IMR-90 (cell line): ENCODE data around the gene USP40. TPM values are rescaled to one million over a fixed set of nuclear protein-coding genes. Genes with fewer than 3 reads are reported as not detected.

Experiments used
- ATAC-seq: fragments of 200-7000 bp; cut with Tn5 transposase; 2 replicates; pipeline ENCODE4 v1.9.1; 2020; ENCODE audit warnings: low read depth, mild to moderate bottlenecking, moderate library complexity
- BruUV-seq: library from RNA; stranded (reverse); fragments of 400-500 nt; replicated peaks from 2 replicates; lab custom pipeline; 2021; lab: Mats Ljungman, UMichigan
- CTCF ChIA-PET: fragments of 300-600 bp; formaldehyde crosslinking; extraction: SDS; loops from one replicate; lab custom pipeline; 2021; ENCODE audit warnings: antibody characterized with exemption; lab: Yijun Ruan, JAX
- POLR2A ChIA-PET: fragments of 300-600 bp; sonication (Branson Sonifier 250); formaldehyde crosslinking; loops from one replicate; lab custom pipeline; 2022; ENCODE audit warnings: antibody characterized with exemption; ENCODE audit not compliant: unreplicated experiment; lab: Charles Lee
- DNase-seq: peaks from one replicate; pipeline ENCODE4 v3.0.0; 2013
- H2AFZ ChIP-seq: replicated peaks from 2 replicates; pipeline ENCODE3; 2013; ENCODE audit warnings: low read length, mild to moderate bottlenecking; ENCODE audit not compliant: poor library complexity
- H2AK5ac ChIP-seq: 2 replicates; pipeline ENCODE4 v1.6.1; 2013; ENCODE audit warnings: low read depth, low read length, inconsistent platforms
- H2AK9ac ChIP-seq: replicated peaks from 2 replicates; pipeline ENCODE3; 2013; ENCODE audit warnings: mild to moderate bottlenecking, low read depth, low read length, moderate library complexity; ENCODE audit not compliant: poor library complexity
- H2BK120ac ChIP-seq: 2 replicates; pipeline ENCODE4 v1.6.1; 2013; ENCODE audit warnings: low read depth, low read length, inconsistent platforms
- H2BK15ac ChIP-seq: 3 replicates; pipeline ENCODE4 v1.6.1; 2013; ENCODE audit warnings: low read depth, low read length, inconsistent platforms
- H2BK20ac ChIP-seq: 2 replicates; pipeline ENCODE4 v1.6.1; 2013; ENCODE audit warnings: low read depth, mild to moderate bottlenecking, inconsistent platforms, low read length, moderate library complexity
- H2BK5ac ChIP-seq: 2 replicates; pipeline ENCODE4 v1.6.1; 2013; ENCODE audit warnings: mild to moderate bottlenecking, low read depth, low read length, inconsistent platforms; ENCODE audit not compliant: poor library complexity, severe bottlenecking
- H3K14ac ChIP-seq: replicated peaks from 2 replicates; pipeline ENCODE4 v1.6.1; 2013; ENCODE audit warnings: low read depth, low read length, inconsistent platforms
- H3K18ac ChIP-seq: 2 replicates; pipeline ENCODE4 v1.6.1; 2013; ENCODE audit warnings: low read depth, low read length, control low read depth
- H3K23ac ChIP-seq: 2 replicates; pipeline ENCODE4 v1.6.1; 2013; ENCODE audit warnings: low read depth, low read length, inconsistent platforms
- H3K27ac ChIP-seq: 2 replicates; pipeline ENCODE4 v1.5.1; 2013; ENCODE audit warnings: mild to moderate bottlenecking, control low read depth, low read length; ENCODE audit not compliant: insufficient read depth
- H3K27me3 ChIP-seq: 2 replicates; pipeline ENCODE4 v1.6.1; 2013; ENCODE audit warnings: low read length; ENCODE audit not compliant: control insufficient read depth, insufficient read depth
- H3K36me3 ChIP-seq: 2 replicates; pipeline ENCODE4 v1.6.1; 2013; ENCODE audit warnings: low read length, mixed read lengths; ENCODE audit not compliant: control insufficient read depth, insufficient read depth
- H3K4ac ChIP-seq: 2 replicates; pipeline ENCODE4 v1.6.1; 2013; ENCODE audit warnings: low read depth, low read length, inconsistent platforms
- H3K4me1 ChIP-seq: 2 replicates; pipeline ENCODE4 v1.6.1; 2013; ENCODE audit warnings: low read length, mixed read lengths; ENCODE audit not compliant: control insufficient read depth, insufficient read depth
- H3K4me2 ChIP-seq: 2 replicates; pipeline ENCODE4 v1.6.1; 2013; ENCODE audit warnings: low read depth, mild to moderate bottlenecking, control low read depth, low read length, moderate library complexity
- H3K4me3 ChIP-seq: 2 replicates; pipeline ENCODE4 v1.5.1; 2013; ENCODE audit warnings: low read depth, mild to moderate bottlenecking, control low read depth, low read length, moderate library complexity; ENCODE audit not compliant: insufficient read depth
- H3K56ac ChIP-seq: 2 replicates; pipeline ENCODE4 v1.6.1; 2013; ENCODE audit warnings: low read length, inconsistent platforms; ENCODE audit not compliant: insufficient read depth; ENCODE audit errors: extremely low read depth
- H3K79me1 ChIP-seq, 2 experiments: 2 replicates each; pipeline ENCODE4 v1.6.1; 2013; ENCODE audit warnings: low read length in 2 of 2, inconsistent platforms in 1 of 2, low read depth in 1 of 2
- H3K9ac ChIP-seq: 2 replicates; pipeline ENCODE4 v1.6.1; 2013; ENCODE audit warnings: low read depth, low read length, control low read depth
- H3K9me1 ChIP-seq: 2 replicates; pipeline ENCODE4 v1.6.1; 2013; ENCODE audit warnings: low read length, inconsistent platforms; ENCODE audit not compliant: insufficient read depth
- H3K9me3 ChIP-seq: 2 replicates; pipeline ENCODE4 v1.6.1; 2013; ENCODE audit warnings: low read length; ENCODE audit not compliant: control insufficient read depth, insufficient read depth
- H4K20me1 ChIP-seq: 2 replicates; pipeline ENCODE4 v1.6.1; 2013; ENCODE audit warnings: low read length, inconsistent platforms; ENCODE audit not compliant: insufficient read depth
- H4K5ac ChIP-seq: 2 replicates; pipeline ENCODE4 v1.6.1; 2013; ENCODE audit warnings: mild to moderate bottlenecking, low read depth, low read length, control low read depth
- H4K8ac ChIP-seq, 2 experiments: 2 replicates each; pipeline ENCODE4 v1.6.1; 2013; ENCODE audit warnings: low read depth in 2 of 2, low read length in 2 of 2, control low read depth in 1 of 2, inconsistent platforms in 1 of 2
- H4K91ac ChIP-seq: 2 replicates; pipeline ENCODE4 v1.6.1; 2013; ENCODE audit warnings: low read depth, low read length, inconsistent platforms; ENCODE audit not compliant: insufficient read depth
- BHLHE40 ChIP-seq: fragments of 150-350 bp; IDR thresholded peaks from 2 replicates; pipeline ENCODE4 v1.6.1; 2016; ENCODE audit warnings: mild to moderate bottlenecking, low read depth, low read length
- NFE2L2 ChIP-seq: fragments of 150-350 bp; IDR thresholded peaks from 2 replicates; pipeline ENCODE4 v1.6.1; 2016; ENCODE audit warnings: low read depth, mild to moderate bottlenecking, low read length
- SMC3 ChIP-seq: fragments of 150-350 bp; IDR thresholded peaks from 2 replicates; pipeline ENCODE4 v1.6.1; 2016; ENCODE audit warnings: low read depth, mild to moderate bottlenecking, antibody characterized with exemption, low read length, moderate library complexity
- WGBS, 2 experiments: methylation state at CpG; one replicate each; pipeline versions ENCODE4 v1.1.5 to v1.1.7; 2013; ENCODE audit warnings: missing lambda C conversion rate in 2 of 2; ENCODE audit not compliant: insufficient read length in 1 of 2; ENCODE audit errors: extremely low coverage in 2 of 2; 5-methylcytosine and 5-hydroxymethylcytosine counted together
- dilution Hi-C: fragments of 300-500 bp; cut with HindIII; formaldehyde crosslinking; loops from one replicate; pipeline ENCODE4 v1.14.3; 2018; ENCODE audit warnings: low sequenced_read_pairs; ENCODE audit not compliant: unreplicated experiment
- in situ Hi-C: fragments of 300-500 bp; cut with MboI; formaldehyde crosslinking; loops from 3 replicates; pipeline ENCODE4 v1.14.3; 2019; ENCODE audit warnings: low sequenced_read_pairs, inconsistent platforms, mixed read lengths
- intact Hi-C: fragments of 100-400 bp; cut with micrococcal nuclease; formaldehyde crosslinking; loops from 2 replicates; pipeline ENCODE4 v1.10.0; 2022
- polyA plus RNA-seq, 3 experiments: library from polyadenylated mRNA; depleted of rRNA; stranded (reverse); fragments of >200 nt; gene quantifications; 2 replicates each; pipeline ENCODE4 v1.2.3, GENCODE V29; 2012; ENCODE audit warnings: low replicate concordance in 1 of 3
- total RNA-seq: library from RNA; depleted of rRNA; stranded (reverse); fragments of >200 nt; gene quantifications from 2 replicates; pipeline ENCODE4 v1.2.3, GENCODE V29; 2012
- TF ChIP-seq, protein P1 (sequence below): fragments of 150-350 bp; IDR thresholded peaks from 2 replicates; pipeline ENCODE4 v1.6.1; 2017; ENCODE audit warnings: mild to moderate bottlenecking, antibody characterized with exemption, low read length, low read depth

The USP40 gene
- total and polyA plus RNA-seq, 2 of the 4 experiments (the other 2 are of a cell fraction) = 30.1 to 30.8 TPM

DNA sequence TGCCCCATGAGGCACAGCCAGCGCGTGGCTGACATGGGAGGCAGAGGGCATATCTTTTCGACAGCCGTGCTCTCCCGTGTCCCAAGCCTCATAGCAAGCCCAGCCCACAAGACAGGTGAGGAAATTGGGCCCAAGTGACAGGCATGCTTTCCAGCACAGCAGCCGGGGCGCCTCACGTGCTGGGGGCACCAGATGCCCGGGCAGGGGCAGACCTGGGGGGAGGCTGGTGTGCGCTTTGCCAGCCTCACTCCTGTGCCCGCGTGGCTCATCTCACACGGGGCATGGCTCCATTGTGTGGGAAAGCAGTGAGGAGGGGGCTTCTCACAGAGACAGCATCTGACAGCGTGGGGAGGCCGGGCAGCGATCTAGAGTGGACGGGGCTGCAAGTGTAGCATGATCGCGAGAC, 93.2 kb downstream of the USP40 start:
- no peak overlapping the region for H2BK20ac ChIP-seq
- ATAC-seq (no peak), DNase-seq (no peak)
- no peaks in the 10 kb centered on the region for H3K9me3 ChIP-seq
- ChIA-PET POLR2A (no interaction called here), CTCF (no interaction called here)
- H3K4me3 ChIP-seq = no peak overlapping the region
- H3K4me2 ChIP-seq = no peak overlapping the region
- no peak overlapping the region for H4K91ac ChIP-seq
- H3K14ac ChIP-seq = no peak overlapping the region
- no peaks in the 10 kb centered on the region for H4K20me1 ChIP-seq
- no peak overlapping the region for H2AK5ac ChIP-seq
- H2BK120ac ChIP-seq = no peak overlapping the region
- H2AK9ac ChIP-seq = no peak overlapping the region
- H4K8ac ChIP-seq = no peak overlapping the region
- H3K9me1 ChIP-seq = peaks cover 2% of the 10 kb centered on the region; the same call in 1 of the 2 replicates
- no peak overlapping the region for H3K9ac ChIP-seq
- no peak overlapping the region for H3K18ac ChIP-seq
- no peak overlapping the region for H2BK5ac ChIP-seq
- WGBS, 2 experiments = 98% methylated on average over 8 of the region's 19 CpGs; no CpG with 5 or more reads in 1 of the 2 experiments
- no TSS peak for BruUV-seq
- in situ Hi-C loops (loop anchor here (25.0 kb wide), 1 partner anchor 364 kb away; no protein-coding TSS in a partner anchor), intact Hi-C loops (no loop called here), dilution Hi-C loops (no loop called here)
- no peak overlapping the region for H2AFZ ChIP-seq
- TF ChIP-seq, protein P1, sequence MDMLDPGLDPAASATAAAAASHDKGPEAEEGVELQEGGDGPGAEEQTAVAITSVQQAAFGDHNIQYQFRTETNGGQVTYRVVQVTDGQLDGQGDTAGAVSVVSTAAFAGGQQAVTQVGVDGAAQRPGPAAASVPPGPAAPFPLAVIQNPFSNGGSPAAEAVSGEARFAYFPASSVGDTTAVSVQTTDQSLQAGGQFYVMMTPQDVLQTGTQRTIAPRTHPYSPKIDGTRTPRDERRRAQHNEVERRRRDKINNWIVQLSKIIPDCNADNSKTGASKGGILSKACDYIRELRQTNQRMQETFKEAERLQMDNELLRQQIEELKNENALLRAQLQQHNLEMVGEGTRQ = no peak
- TF ChIP-seq BHLHE40 (no peak), SMC3 (no peak), NFE2L2 (no peak)
- H3K23ac ChIP-seq = no peak overlapping the region
- no peak overlapping the region for H4K5ac ChIP-seq
- H3K79me1 ChIP-seq = no peaks in the 10 kb centered on the region; a peak in 1 of 4 replicates
- no peak overlapping the region for H2BK15ac ChIP-seq
- H3K36me3 ChIP-seq = peaks cover 42% of the 10 kb centered on the region
- H3K4ac ChIP-seq = no peak overlapping the region
- H3K27me3 ChIP-seq = no peaks in the 10 kb centered on the region
- H3K27ac ChIP-seq = no peak overlapping the region
- H3K56ac ChIP-seq = no peak overlapping the region
- peaks cover 5% of the 10 kb centered on the region for H3K4me1 ChIP-seq
